Dedifferentiated amniotic fluid mesenchymal stem cell (primary cell): ENCODE results near the gene RELA.
A peak's percentile ranks its signal among the peaks of the same experiment; 100 is the strongest.
"Not testable (repeated sequence)": the region's sequence is repeated elsewhere in the genome, so short reads cannot be mapped to it uniquely, and the experiment has no call there.

ENCODE experiments used
- DNase-seq: peaks from one replicate; pipeline ENCODE4 v3.0.0-alpha.2; 2016; ENCODE audit errors: extremely low spot score

The RELA gene

DNA sequence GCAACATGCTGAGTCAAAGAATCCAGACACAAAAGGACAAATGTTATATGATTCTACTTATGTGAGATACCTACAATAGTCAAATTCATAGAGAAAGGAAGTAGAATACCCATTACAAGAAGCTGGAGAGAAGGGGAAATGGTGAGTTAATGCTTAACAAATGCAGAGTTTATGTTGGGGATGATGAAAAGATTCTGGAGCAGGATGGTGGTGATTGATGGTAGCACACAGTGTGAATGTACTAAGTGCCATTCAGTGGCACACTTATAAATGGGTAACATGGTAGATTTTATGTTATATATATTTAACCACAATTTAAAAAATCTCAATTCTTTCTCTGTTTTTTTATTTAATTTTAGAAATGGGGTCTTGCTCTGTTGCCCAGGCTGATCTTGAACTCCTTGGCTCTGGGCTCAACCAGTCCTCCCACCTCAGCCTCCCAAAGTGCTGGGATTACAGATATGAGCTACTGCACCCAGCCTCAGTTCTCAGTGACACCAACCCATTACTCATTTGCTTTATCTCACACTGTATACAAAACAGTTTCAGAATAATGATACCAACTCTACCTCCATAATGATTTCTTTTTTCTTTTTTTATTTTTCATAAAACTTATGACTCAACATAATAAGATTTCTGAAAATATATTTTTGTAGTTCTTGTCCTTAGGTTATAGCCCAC lies 9.6 kb upstream of the RELA start:
- no peak for DNase-seq

DNA sequence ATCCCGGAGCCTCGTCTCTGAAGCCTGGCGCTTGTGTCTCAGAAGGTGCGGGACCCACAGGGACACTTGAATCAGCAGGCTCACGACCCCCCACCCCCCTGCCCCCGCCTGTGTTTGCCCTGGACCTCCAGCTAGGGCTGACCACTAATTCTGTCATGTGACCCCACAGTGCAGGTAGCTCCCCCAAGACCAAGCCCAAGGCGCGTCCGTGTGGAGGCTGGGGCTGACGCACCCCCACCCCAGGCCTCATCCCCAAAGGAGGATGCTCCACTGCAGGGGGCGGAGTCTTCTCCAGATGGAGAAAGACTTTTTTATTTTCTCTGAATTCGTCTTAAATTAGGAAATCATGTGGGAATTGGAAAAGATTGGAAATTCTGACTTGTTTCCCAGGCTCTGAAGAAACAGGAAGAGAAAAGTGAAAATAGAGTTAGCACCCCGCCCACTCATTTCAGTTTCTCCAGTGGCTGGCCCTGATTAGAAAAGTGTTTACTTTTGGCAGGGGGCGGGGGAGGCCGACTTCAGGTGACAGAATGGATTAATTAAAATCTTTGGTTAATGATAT lies 1.0 kb upstream of the RELA start:
- peak; percentile 45 for DNase-seq

DNA sequence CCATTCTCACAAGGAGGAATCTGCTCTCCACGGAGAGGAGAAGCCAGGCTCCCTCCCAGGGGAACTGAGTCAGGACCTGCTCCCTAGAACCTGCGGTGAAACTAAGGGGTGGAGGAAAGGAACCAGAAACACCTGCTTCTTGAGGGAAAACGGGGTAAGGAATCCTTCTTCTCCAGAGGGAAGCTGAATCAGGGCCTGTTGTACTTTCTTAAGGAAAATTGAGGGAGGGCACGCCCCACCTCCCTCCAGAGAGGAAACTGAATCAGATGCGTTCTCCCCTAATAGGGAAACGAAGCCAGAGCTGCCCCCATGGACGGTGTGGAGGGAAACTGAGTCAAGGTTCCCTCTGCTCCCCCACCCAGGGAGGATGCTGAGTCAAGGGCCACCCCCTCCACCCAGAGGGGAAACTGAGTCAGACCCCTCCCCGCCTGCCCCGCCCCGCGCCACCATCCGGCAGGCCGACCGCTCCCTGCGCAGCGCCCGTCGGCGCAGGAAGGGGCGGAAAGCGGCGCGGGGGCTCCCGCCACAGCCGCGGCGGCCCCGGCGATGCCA lies 393 bp downstream of the RELA start:
- DNase-seq, result no peak

DNA sequence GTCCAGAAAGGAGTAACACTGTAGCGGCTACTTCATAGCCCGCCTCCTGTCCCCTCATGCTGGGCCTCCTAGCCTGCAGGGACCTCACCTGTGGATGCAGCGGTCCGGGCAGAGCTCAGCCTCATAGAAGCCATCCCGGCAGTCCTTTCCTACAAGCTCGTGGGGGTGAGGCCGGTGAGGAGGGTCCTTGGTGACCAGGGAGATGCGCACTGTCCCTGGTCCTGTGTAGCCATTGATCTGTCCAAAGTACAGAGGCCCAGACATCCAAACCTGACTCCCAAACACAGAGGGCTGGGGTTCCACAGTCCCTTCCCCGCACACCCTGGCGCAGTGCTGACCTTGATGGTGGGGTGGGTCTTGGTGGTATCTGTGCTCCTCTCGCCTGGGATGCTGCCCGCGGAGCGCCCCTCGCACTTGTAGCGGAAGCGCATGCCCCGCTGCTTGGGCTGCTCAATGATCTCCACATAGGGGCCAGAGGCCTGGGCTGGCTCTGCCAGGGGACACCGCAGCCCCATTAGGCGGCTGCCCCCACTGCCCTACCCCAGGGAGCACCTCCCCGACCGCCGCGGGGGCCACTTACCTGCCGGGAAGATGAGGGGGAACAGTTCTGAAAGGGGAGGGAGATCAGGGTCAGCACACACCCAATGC lies 993 bp downstream of the RELA start:
- DNase-seq, result no peak

DNA sequence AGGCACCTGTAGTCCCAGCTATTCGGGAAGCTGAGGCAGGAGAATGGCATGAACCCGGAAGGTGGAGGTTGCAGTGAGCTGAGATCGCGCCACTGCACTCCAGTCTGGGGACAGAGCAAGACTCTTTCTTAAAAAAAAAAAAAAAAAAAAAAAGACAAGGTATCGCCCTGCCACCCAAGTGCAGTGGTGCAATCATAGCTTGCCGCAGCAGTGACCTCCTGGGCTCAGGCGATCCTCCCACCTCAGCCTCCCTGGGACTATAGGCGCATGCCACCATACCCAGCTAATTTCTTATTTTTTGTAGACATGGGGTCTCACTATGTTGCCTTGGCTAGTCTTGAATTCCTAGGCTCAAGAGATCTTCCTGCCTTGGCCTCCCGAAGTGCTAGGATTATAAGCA lies 1.8 kb downstream of the RELA start:
- not testable (repeated sequence) for DNase-seq

DNA sequence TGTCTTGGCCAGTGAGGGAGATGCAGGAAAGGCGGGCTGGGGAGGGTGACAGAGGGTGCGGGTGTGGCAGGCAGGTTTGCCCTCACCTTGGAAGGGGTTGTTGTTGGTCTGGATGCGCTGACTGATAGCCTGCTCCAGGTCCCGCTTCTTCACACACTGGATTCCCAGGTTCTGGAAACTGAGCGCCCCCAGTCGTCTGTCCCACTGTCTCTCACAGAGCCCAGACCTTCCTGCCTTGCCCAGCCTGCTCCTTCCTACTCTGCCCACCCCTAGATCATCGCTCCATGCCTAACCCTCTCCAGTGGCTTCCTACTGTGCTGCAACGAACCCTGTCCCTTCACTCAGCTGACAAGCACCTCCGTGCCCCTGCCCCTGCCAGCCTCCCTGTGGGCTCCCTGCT lies 2.7 kb downstream of the RELA start:
- DNase-seq, result no peak

DNA sequence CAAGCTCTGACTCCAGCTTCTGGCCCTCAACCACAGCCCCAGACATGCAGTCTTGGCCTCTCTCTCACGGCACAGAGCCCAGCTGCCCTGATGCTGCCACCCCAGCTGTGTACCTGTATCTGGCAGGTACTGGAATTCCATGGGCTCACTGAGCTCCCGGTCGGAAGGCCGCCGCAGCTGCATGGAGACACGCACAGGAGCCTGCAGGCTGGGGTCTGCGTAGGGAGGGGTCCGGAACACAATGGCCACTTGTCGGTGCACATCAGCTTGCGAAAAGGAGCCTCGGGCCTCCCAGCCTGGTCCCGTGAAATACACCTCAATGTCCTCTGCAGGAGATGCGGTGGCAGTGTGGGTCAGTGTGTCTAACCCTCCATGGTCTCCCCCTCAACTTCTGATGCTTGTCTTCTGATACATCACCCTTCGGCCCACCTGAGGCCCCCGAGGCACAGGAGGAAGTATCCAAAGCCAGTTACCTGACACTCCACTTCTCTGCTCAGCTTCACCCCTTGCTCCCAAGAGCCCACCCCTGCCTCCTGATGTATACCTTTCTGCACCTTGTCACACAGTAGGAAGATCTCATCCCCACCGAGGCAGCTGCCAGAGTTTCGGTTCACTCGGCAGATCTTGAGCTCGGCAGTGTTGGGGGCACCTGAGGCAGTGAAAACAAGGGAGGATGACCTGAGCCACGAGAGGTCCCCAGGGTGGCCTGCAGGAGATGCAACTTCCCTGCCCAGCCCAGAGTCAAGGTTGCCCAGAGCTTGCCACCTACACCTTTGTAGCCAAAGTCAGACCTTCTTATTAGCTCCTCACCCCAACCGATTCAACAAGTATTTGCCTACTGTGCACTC lies 4.3 kb downstream of the RELA start:
- no peak for DNase-seq

DNA sequence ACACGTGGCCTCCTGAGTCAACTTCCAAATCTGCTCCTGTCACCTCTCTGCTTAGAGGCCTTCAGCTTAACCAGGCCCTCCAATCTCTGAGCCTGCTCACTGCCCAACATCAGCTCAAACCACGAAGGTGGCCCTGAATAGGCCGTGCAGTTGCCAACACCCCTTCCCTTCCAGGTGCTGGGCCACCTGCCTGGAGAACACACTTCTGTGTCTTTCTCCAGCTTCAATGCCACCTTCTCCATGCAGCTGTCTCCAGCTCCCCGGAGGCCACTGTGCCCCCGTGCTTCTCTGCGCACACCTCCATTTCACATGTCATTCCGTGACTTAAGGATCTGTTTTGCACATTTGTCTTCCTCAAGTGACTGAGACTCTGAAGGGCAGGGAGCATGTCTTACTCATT lies 5.3 kb downstream of the RELA start:
- no peak for DNase-seq

DNA sequence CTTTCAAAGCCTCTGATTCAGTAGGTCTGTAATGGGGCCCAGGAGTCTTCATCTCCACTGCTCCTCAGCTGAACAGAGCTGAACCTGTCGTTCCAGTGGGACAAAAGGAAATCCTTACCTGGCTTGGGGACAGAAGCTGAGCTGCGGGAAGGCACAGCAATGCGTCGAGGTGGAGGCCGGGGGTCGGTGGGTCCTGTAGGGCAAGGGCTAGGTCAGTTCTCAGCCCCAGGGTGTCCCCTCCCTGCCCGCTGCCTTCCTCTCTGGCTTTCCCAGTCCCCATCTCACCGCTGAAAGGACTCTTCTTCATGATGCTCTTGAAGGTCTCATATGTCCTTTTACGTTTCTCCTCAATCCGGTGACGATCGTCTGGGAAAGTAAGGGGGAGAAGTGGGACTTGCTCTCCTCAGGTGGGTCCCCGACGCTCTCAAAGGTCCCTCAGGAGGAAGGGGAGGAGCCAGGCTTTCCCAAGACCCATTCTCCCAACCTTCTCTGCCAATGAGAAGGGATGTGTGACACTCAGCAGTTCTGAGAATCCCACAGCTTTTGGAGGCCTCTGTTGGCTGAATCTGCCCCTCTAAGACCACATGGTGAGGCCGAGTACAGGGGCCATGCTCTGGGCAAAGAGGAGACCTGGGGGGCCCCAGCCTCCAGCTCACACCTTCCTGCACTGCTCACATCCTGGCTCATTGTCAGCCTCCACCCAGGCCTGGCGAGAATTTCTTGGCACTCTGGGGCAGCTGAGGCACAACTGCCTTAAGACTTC lies 7.0 kb downstream of the RELA start:
- DNase-seq, result no peak

DNA sequence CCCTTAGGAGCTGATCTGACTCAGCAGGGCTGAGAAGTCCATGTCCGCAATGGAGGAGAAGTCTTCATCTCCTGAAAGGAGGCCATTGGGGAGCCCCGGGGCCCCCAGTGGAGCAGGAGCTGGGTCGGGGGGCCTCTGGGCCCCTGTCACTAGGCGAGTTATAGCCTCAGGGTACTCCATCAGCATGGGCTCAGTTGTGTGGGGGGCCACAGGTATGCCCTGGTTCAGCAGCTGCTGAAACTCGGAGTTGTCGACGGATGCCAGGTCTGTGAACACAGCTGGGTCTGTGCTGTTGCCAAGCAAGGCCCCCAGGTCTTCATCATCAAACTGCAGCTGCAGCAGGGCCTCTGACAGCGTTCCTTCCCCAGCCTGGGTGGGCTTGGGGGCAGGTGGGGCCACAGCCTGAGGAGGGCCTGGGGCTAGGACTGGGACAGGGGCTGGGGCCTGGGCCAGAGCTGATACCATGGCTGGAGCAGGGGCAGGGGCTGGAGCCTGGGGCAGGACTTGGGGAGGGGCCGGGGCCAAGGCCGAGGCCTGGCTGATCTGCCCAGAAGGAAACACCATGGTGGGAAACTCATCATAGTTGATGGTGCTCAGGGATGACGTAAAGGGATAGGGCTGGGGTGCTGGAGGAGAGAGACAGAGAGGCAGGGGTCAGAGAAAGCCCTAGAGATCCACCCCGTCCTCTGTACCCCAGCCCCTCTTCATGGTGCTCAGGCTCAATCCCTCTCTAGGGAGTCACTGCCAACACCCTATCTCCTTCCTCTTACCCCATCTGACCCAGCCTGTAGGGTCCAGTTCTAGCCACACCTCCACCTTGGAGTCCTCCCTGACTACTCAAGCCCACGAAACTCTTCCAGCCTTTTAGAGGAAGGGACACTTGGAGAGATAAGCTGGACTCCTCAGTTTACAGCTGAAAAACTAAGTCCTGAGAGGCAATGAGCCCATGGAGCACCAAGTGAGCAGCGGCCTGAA lies 8.1 kb downstream of the RELA start:
- no peak for DNase-seq

DNA sequence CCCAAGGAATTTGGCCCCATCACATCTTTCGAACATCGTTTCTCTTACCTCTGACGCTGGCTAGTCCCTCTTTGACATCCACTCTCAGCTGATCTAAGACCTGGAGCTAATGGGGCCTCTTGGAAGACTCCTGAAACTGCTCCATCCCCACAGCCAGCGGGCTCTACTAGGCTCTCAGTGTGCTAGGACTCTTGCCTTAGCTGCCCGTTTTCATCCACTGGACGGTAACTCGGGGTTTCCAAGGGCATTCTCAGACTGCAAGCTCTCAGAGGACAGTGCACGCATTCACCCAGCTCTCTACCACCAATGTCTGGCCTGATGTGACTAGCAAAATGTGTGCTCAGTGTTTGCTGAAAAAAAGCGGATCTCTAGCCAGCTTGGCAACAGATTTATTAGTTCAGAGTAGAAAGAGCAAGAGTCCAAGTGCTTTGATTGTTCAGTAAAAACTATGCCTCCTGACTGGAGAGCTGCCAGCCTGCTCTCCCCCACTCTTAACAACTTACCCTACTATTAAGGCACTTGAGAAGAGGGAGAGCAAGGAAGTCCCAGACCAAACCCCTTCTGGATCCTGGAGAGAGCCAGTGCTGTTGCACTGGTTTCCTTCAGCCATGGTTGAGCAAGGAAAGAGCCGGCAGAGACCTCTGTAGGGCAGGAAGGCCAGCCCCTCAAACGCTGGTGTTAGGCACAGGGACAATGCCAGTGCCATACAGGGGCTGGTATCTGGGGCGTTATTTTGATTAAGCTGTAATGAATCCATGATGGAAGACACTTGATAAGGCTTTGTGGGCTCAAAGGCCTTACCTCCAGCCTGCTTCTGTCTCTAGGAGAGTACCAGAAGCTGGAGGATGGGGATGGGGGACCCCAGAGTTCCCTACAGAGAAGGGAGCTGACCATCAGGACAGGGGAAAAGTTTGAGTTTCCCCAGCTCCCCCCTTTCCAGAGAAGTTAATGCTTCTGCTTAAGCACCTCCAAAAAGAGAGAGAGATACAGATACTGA lies 9.2 kb downstream of the RELA start:
- no peak for DNase-seq

DNA sequence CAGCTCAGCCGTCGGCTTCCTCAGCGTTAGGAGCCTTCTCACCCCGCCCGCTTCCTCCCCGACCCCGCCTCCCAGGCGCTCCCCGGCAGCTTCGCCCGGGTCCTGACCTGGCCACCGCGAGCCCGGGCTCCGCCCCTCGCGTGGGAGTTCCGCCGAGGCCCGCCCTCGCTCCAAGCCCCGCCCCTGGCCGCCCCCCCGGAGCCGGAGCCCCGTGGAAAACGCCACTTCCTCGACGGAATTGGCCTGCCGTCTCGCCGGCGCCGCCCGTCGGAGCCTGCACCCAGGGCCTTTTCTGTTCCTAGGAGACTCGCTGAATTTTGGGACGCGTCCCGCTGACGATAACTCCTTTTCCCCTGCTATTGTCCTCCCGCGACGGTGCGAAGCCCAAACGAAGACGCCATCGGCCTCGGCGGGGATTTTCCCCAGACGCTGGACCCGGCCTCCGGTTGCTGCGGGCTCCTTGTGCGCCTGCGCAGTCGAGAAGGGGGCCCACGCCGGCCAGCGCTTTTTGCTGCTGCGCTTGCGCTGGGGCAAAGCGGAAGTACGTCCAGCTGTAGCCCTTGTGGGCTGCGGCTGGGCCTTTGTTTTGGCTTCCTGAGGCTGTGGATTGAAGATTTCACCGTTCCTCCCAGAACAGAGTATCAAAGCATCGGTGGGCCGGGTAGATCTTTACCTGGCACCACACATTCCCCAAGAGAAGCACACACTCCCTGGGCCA lies 10.0 kb downstream of the RELA start:
- peak; percentile 81 for DNase-seq

DNA sequence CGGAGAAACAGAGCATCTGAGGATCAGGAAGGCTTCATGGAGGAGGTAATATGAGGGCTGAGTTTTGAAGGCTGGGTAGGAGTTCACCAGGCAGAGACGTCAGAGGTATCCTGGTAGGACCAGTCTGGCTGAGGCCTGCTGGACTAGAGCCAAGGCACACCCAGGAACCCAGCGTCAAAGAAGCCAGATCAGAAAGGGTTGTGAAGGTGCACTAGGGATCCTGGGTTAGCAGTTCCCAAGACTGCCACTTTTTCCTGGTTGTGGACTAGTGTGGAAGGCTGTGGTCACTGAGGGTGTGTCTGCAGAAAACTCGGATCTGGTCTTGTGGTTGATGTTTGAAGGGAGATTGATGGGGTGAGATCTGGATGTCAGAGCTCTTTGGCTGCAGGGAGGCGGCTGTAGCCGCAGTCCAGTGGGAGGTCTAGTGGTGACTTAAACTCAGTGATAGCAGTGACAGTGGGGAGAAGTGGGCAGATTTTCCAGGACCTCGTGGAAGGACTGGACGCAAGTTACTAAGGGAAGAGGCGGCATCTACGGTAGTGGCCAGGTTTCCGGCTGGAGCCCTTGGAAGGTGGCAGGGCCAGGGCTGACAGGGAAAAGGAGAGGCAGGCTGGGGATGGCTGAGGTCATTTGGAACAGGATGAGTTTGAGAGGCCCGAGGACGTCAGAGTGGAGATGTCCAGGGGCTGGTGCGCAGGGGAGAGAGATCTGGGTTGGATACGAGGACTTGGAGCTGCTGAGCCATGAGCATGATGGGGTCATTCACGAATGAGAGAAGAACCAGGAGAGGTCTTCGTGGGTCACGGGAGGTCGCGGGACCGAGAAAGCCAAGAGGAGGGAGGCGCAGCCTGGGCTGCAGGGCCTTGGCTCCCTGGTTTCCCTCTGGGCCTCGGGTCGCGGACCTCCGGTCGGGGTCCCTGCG lies 10.9 kb downstream of the RELA start:
- DNase-seq, result no peak

DNA sequence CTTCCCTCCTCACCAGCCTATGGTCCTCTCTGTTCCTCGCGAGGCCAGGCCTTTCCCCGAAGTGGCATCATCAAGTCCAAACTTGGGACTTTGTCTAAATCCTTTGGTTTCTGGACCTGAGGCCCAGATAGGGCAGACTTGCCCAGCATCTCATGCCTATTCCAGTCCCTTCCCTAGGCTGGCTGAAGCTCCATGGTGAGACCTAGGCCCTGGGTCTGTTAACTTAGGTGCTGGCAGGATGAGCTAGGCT lies 11.5 kb downstream of the RELA start:
- DNase-seq, result no peak

DNA sequence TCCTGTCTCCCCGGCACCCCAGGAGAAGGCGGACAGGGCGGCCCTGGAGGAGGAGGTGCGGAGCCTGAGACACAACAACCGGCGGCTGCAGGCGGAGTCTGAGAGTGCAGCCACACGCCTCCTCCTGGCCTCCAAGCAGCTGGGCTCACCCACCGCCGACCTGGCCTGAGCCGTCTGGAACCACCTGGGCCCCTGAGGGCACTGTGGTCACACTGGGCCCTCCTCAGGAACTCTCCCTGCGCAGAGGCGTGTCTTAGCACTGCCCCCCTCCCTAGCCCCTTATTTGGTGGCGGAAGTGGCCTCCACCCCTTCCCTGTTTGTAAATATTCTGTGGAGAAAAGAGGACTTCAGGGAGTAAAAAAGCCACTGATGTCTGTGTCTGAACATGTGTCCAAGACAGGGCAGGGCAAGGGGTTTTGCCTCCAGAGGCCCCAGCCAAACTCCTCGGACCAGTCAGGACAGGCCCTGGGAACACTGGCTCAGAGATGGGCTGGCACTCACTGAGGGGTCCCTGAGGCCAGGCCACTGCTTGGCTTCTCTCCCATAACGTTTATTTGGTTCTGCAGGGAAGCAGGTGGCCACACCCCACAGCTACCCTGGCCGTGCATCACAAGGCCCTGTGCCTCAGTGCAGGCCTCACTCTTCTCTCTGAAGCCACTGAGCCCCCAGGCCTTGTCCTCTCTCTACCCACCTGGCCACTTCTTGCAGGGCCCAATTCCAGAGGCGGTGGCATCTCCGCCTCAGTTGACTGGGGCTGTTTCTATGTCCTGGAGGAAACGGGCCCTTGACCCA lies 12.0 kb downstream of the RELA start:
- DNase-seq, result no peak

DNA sequence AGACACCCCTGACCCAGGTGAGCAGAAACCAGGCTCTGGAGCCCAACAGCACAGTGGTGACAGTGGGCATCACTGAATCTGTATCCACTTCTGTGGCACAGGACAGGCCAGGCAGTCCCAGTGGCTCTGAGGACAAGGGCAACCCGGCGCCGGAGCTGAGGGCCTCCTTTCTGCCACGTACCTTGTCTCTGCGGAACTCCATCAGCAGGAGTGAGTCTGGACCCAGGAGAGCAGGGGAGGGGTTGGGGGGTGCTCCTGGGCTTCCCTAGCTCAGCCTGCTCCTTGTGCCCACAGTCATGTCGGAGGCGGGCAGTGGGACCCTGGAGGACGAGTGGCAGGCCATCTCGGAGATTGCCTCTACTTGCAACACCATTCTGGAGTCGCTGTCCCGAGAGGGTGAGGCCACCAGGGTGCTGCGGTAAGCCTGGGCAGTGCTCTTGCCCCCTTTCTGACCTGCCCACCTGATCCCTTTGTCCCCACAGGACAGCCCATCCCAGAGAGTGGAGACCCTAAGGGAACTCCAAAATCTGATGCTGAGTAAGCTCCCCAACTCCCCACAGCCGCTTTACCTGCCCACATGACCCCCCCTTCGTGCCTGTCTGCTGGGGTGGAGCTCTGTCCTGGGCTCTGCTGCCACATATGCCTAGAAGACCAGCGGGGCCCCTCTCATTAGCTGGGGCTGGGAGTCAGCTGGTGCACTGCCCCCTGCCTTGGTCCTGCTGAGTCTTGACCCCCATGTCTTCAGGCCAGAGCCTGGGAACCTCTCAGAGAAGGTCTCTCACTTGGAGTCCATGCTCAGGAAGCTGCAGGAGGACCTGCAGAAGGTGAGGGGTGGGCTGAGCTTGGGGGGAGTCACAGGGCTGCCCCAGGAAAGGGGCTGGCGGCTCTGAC lies 12.8 kb downstream of the RELA start:
- DNase-seq, result no peak
